Measurements from ENCODE around the gene CORIN.

DNA sequence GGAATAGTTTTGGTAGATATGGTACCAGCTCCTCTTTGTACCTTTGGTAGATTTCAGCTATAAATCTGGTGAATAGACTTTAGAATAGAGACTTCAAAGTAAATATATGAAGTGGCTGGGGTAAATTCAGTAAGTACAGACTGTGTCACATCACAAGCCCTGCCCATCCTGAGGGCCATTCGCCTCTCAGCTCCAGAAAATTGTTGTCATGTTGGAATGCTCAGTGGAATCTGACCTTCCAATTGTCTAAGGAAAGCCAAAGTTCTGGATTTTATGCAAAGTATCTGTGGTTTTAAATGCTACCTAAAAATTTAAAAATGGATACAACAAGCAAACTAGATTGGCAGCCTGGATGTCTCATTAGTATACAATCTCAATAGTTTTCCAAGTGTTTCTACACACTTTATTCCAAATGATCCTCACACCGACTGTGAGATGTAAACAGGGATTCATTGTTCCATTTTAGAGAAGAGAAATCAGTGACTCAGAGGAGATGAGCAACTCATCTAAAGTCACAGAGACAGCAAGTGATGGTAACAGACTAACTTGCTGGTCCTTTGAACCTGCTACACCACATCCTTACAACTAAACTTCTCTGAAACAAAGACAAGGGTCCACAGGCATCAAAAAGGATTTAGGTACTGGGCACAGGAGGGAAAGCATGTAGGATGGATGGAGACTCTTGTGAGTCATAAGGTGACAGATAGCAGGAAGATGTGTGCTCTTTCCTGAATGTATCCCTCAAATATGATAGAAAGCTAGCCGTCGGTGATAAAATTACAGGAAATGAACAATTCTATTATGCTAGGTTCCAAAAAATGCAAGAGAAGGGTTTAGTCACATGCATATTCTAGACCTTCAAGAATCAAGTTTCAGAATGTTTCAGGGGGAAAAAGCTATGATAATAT is 225.5 kb downstream of the CORIN start:
- TF ChIP-seq RCOR1 (IDR thresholded peaks at IDR 0.05; ENCODE audit: insufficient replicate concordance, low read length) (no peak), RFX5 (IDR thresholded peaks at IDR 0.05; ENCODE audit: low read depth, low read length) (no peak), POLR2A (IDR thresholded peaks at IDR 0.05; ENCODE audit: low read depth, low read length) (no peak), FOS (IDR thresholded peaks at IDR 0.05; ENCODE audit: low read depth, low read length) (no peak), MXI1 (IDR thresholded peaks at IDR 0.05; ENCODE audit: borderline replicate concordance, low read depth, low read length) (no peak), MAFK (IDR thresholded peaks at IDR 0.05; ENCODE audit: low read depth, low read length) (no peak), RAD21 (IDR thresholded peaks at IDR 0.05; ENCODE audit: low read length) (no peak), SMC3 (IDR thresholded peaks at IDR 0.05; ENCODE audit: low read depth, low read length) (no peak)
- TF ChIP-seq, protein P1, sequence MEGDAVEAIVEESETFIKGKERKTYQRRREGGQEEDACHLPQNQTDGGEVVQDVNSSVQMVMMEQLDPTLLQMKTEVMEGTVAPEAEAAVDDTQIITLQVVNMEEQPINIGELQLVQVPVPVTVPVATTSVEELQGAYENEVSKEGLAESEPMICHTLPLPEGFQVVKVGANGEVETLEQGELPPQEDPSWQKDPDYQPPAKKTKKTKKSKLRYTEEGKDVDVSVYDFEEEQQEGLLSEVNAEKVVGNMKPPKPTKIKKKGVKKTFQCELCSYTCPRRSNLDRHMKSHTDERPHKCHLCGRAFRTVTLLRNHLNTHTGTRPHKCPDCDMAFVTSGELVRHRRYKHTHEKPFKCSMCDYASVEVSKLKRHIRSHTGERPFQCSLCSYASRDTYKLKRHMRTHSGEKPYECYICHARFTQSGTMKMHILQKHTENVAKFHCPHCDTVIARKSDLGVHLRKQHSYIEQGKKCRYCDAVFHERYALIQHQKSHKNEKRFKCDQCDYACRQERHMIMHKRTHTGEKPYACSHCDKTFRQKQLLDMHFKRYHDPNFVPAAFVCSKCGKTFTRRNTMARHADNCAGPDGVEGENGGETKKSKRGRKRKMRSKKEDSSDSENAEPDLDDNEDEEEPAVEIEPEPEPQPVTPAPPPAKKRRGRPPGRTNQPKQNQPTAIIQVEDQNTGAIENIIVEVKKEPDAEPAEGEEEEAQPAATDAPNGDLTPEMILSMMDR (conservative IDR thresholded peaks at IDR 0.05; ENCODE audit: low read depth, low read length): no peak
